Measurements from ENCODE around the gene TRIM50.
"Not testable (repeated sequence)": the region's sequence is repeated elsewhere in the genome, so short reads cannot be mapped to it uniquely, and the experiment has no call there.

Gene TRIM50

DNA sequence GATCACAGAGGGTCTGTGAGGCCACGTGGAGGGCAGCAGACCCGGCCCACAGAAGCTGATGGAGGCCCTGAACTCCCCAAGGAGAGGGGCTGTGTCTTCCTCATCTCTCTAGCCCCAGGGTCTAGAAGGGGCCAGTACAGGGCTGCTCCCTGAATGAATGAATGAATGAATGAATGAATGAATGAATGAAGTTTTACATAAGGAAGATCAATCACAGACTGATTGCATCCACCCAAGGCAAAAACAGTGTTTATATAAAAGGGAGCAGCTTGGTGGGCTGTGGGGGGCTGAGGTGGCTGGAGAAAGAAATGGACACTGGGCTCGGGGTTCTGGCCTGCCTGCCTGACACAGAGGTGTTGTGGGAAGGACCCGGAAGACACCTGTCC, 14.4 kb downstream of the TRIM50 start:
- H3K9me3 ChIP-seq (ENCODE audit: insufficient read depth, low read length, severe bottlenecking) = no peaks in the 10 kb centered on the region
- peaks cover 9% of the 10 kb centered on the region for H3K79me2 ChIP-seq (ENCODE audit: insufficient read depth, low read length)
- no peak overlapping the region for H2AFZ ChIP-seq (ENCODE audit: low read depth, low read length)
- no peaks in the 10 kb centered on the region for H4K20me1 ChIP-seq (ENCODE audit: insufficient read depth, low read length)
- H3K9ac ChIP-seq (ENCODE audit: low read depth, low read length) = no peak overlapping the region
- H3K27ac ChIP-seq (ENCODE audit: low read length) = no peak overlapping the region
- no peak overlapping the region for H3K4me3 ChIP-seq (ENCODE audit: low read depth in 1 of 2, low read length in 2 of 2)
- no peak for TF ChIP-seq EZH2 (IDR thresholded peaks at IDR 0.05; ENCODE audit: borderline replicate concordance, low read depth, low read length, severe bottlenecking)
- TF ChIP-seq, protein P1, sequence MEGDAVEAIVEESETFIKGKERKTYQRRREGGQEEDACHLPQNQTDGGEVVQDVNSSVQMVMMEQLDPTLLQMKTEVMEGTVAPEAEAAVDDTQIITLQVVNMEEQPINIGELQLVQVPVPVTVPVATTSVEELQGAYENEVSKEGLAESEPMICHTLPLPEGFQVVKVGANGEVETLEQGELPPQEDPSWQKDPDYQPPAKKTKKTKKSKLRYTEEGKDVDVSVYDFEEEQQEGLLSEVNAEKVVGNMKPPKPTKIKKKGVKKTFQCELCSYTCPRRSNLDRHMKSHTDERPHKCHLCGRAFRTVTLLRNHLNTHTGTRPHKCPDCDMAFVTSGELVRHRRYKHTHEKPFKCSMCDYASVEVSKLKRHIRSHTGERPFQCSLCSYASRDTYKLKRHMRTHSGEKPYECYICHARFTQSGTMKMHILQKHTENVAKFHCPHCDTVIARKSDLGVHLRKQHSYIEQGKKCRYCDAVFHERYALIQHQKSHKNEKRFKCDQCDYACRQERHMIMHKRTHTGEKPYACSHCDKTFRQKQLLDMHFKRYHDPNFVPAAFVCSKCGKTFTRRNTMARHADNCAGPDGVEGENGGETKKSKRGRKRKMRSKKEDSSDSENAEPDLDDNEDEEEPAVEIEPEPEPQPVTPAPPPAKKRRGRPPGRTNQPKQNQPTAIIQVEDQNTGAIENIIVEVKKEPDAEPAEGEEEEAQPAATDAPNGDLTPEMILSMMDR (IDR thresholded peaks at IDR 0.05; ENCODE audit: borderline replicate concordance, extremely low read depth, low read length, poor library complexity, severe bottlenecking) = no peak
- H3K27me3 ChIP-seq (ENCODE audit: insufficient read depth, low read length, poor library complexity) = no peaks in the 10 kb centered on the region
- peaks cover 12% of the 10 kb centered on the region for H3K4me1 ChIP-seq (ENCODE audit: insufficient read depth, low read length)
- DNase-seq = no peak
- H3K4me2 ChIP-seq (ENCODE audit: insufficient read depth, low read length) = no peak overlapping the region
- no peak for ATAC-seq (ENCODE audit: insufficient read depth, low read depth)
- H3K36me3 ChIP-seq (ENCODE audit: insufficient read depth, low read length) = no peaks in the 10 kb centered on the region; the same call in 1 of the 2 replicates

DNA sequence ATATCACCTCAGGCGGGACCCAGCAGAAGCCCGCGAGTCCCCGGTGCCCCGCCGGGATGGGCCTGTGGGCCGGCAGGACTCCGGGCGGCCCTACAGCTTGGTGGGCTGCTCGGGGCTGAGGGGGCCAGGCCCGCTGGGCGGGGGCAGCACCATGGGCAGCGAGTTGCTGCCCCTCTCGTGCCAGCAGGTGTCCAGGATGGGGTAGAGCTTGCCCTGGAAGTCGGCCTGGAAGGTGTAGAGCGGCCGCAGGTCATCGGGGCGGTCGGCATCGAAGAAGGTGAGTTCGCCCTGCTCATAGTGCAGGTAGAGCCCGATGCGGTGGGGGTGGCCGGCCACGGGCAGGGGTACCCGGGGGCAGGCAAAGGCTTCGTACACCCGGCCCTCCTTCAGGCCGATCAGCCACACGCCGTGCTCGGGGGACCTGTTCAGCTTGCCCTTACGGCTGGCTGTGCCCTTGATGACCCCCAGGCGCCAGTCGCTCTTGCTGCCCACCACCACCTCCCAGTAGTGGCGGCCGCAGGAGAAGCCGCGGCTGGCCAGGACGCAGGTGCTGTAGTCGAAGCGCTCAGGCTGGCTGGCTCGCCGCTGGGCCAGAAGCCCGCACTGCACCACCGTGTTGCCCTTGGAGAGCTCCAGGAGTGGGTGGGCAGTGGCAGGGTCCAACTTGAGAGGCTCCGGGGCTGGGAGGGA, 14.9 kb downstream of the TRIM50 start:
- Histone ChIP-seq H2AFZ (ENCODE audit: low read depth, low read length) (no peak overlapping the region), H3K27ac (ENCODE audit: low read length) (no peak overlapping the region), H3K27me3 (ENCODE audit: insufficient read depth, low read length, poor library complexity) (no peaks in the 10 kb centered on the region), H3K4me2 (ENCODE audit: insufficient read depth, low read length) (no peak overlapping the region), H3K9ac (ENCODE audit: low read depth, low read length) (no peak overlapping the region), H3K9me3 (ENCODE audit: insufficient read depth, low read length, severe bottlenecking) (no peaks in the 10 kb centered on the region), H3K4me1 (ENCODE audit: insufficient read depth, low read length) (peaks cover 13% of the 10 kb centered on the region), H3K4me3 (ENCODE audit: low read depth in 1 of 2, low read length in 2 of 2) (no peak overlapping the region), H4K20me1 (ENCODE audit: insufficient read depth, low read length) (0 out of 2 replicates have a peak, but pooled peaks cover under 1% of the 10 kb centered on the region), H3K36me3 (ENCODE audit: insufficient read depth, low read length) (peaks cover under 1% of the 10 kb centered on the region; the same call in 1 of the 2 replicates), H3K79me2 (ENCODE audit: insufficient read depth, low read length) (peaks cover 15% of the 10 kb centered on the region)
- no peak for DNase-seq
- no peak for ATAC-seq (ENCODE audit: insufficient read depth, low read depth)
- no peak for TF ChIP-seq EZH2 (IDR thresholded peaks at IDR 0.05; ENCODE audit: borderline replicate concordance, low read depth, low read length, severe bottlenecking)
- TF ChIP-seq, protein P1 (IDR thresholded peaks at IDR 0.05; ENCODE audit: borderline replicate concordance, extremely low read depth, low read length, poor library complexity, severe bottlenecking) = no peak

DNA sequence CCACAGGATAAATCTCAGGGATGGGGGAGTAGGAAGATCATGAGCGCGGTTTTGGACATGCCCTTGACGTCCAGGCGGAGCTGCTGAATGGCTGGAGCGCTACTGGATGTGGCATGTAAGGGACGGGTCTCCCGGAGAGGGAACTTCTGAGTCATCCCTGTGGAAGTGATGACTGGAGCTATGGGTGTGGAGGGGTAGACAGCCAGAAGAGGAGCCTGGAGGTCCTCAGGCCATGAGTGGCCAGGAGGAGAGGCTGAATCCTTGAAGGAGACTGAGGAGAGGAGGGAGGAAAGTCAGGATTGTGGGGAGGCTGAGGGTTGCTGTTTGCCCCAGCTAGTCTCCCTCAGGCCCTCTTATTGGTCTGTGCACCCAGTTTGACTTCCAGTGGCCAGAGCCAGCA, 16.5 kb downstream of the TRIM50 start:
- H3K9me3 ChIP-seq (ENCODE audit: insufficient read depth, low read length, severe bottlenecking) = not testable (repeated sequence)

DNA sequence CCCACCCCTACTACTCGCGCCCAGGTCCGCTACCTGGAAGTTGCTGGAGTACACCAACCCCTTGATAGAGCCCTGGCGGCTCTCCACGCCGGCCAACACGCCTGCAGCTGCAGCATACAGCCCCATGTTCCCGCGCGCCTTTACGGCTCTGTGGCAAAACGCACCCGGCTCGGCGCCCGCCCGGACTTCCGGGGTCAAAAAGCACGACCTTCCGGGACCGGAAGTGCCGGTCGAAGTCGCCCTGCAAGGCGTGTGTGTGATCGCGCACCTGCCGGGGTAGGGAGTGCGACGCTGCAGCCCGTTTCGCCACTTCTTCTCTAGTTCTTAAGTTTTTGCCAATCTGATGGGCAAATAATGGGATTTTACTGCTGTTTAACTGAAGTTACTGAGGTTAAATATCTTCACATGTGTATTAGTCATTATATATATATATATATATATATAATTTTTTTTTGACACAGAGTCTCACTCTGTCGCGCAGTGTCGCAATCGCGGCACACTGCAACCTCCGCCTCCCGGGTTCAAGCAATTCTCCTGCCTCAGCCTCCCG, 19.1 kb downstream of the TRIM50 start, which contains the start of gene NSUN5:
Gene NSUN5, minus strand, starts transcription at position 162 of the 550 bp plus-strand sequence. Its CDS starts 36 bp downstream, at position 126.
- peak within 1 kb of the TSS; percentile 76 for H2AFZ ChIP-seq (ENCODE audit: low read depth, low read length)
- peak; percentile 95 for ATAC-seq (ENCODE audit: insufficient read depth, low read depth)

More for the DNA sequence above, 16.5 kb downstream of the TRIM50 start:
- not testable (repeated sequence) for H3K4me2 ChIP-seq (ENCODE audit: insufficient read depth, low read length); H3K9ac ChIP-seq (ENCODE audit: low read depth, low read length); H3K27ac ChIP-seq (ENCODE audit: low read length); H2AFZ ChIP-seq (ENCODE audit: low read depth, low read length); H3K4me3 ChIP-seq (ENCODE audit: low read depth in 1 of 2, low read length in 2 of 2); H3K27me3 ChIP-seq (ENCODE audit: insufficient read depth, low read length, poor library complexity); DNase-seq; ATAC-seq (ENCODE audit: insufficient read depth, low read depth)
- H3K79me2 ChIP-seq (ENCODE audit: insufficient read depth, low read length) = peaks cover 30% of the 10 kb centered on the region
- peaks cover 28% of the 10 kb centered on the region for H3K4me1 ChIP-seq (ENCODE audit: insufficient read depth, low read length)
- peaks cover 15% of the 10 kb centered on the region; the same call in 1 of the 2 replicates for H4K20me1 ChIP-seq (ENCODE audit: insufficient read depth, low read length)
- H3K36me3 ChIP-seq (ENCODE audit: insufficient read depth, low read length) = peaks cover 16% of the 10 kb centered on the region

More for the DNA sequence above, 19.1 kb downstream of the TRIM50 start, which contains the start of gene NSUN5:
- Histone ChIP-seq H3K27me3 (ENCODE audit: insufficient read depth, low read length, poor library complexity) (no peaks in the 10 kb centered on the region), H3K4me1 (ENCODE audit: insufficient read depth, low read length) (peaks cover 30% of the 10 kb centered on the region), H3K79me2 (ENCODE audit: insufficient read depth, low read length) (peaks cover 36% of the 10 kb centered on the region), H3K4me3 (ENCODE audit: low read depth in 1 of 2, low read length in 2 of 2) (peak within 1 kb of the TSS; percentile 49 to 64; a peak in 3 of 4 replicates), H3K4me2 (ENCODE audit: insufficient read depth, low read length) (peak within 1 kb of the TSS; percentile 77), H3K36me3 (ENCODE audit: insufficient read depth, low read length) (peaks cover 40% of the 10 kb centered on the region), H3K9ac (ENCODE audit: low read depth, low read length) (peak within 1 kb of the TSS; percentile 71), H3K9me3 (ENCODE audit: insufficient read depth, low read length, severe bottlenecking) (no peaks in the 10 kb centered on the region), H3K27ac (ENCODE audit: low read length) (peak within 1 kb of the TSS; percentile 80), H4K20me1 (ENCODE audit: insufficient read depth, low read length) (peaks cover 25% of the 10 kb centered on the region; the same call in 1 of the 2 replicates)
- peak; percentile 94 for DNase-seq
- TF ChIP-seq, protein P1 (IDR thresholded peaks at IDR 0.05; ENCODE audit: borderline replicate concordance, extremely low read depth, low read length, poor library complexity, severe bottlenecking) = no peak
- TF ChIP-seq EZH2 (IDR thresholded peaks at IDR 0.05; ENCODE audit: borderline replicate concordance, low read depth, low read length, severe bottlenecking) = no peak

Data from DND-41 (cell line).